ENCODE measurements around the gene GLMP.

Gene GLMP

GRCh38 chr1:156285437-156285836, 10.0 kb downstream of the GLMP start:
- no peak for DNase-seq

GRCh38 chr1:156284757-156285156, 10.7 kb downstream of the GLMP start:
- no peak for DNase-seq

- DNase-seq: peak; percentile 83
Observed at GRCh38 chr1:156284112-156284511, 11.4 kb downstream of the GLMP start, which contains the start of gene TMEM79. TSS of gene TMEM79 (plus strand) at chr1:156284325. CDS start at chr1:156285227, 902 bp downstream.

GRCh38 chr1:156283521-156283920, 12.0 kb downstream of the GLMP start:
- DNase-seq: peak; percentile 46

GRCh38 chr1:156282479-156283222, 12.8 kb downstream of the GLMP start, which contains the start of gene SMG5:
TSS of gene SMG5 (minus strand) at chr1:156282825. CDS start at chr1:156282680, 145 bp downstream.
- DNase-seq: peak; percentile 99

- peak; percentile 70 for DNase-seq
Observed at GRCh38 chr1:156281693-156282478, 13.6 kb downstream of the GLMP start.

GRCh38 chr1:156281281-156281680, 14.2 kb downstream of the GLMP start:
- no peak for DNase-seq

- DNase-seq: no peak
Observed at GRCh38 chr1:156279837-156280236, 15.6 kb downstream of the GLMP start.

GRCh38 chr1:156276966-156277381, 18.5 kb downstream of the GLMP start:
- DNase-seq: no peak

- no peak for DNase-seq
Observed at GRCh38 chr1:156276532-156276931, 18.9 kb downstream of the GLMP start.

GRCh38 chr1:156270314-156270713, 25.2 kb downstream of the GLMP start:
- no peak for DNase-seq

GRCh38 chr1:156268336-156268735, 27.1 kb downstream of the GLMP start:
- DNase-seq: no peak

GRCh38 chr1:156266051-156266450, 29.4 kb downstream of the GLMP start:
- DNase-seq: no peak

- DNase-seq: no peak
Observed at GRCh38 chr1:156263288-156263655, 32.2 kb downstream of the GLMP start.

GRCh38 chr1:156262461-156263287, 32.8 kb downstream of the GLMP start:
- DNase-seq: no peak

- DNase-seq: no peak
Observed at GRCh38 chr1:156260896-156261295, 34.6 kb downstream of the GLMP start.

- no peak for DNase-seq
Observed at GRCh38 chr1:156259805-156260204, 35.7 kb downstream of the GLMP start.

- DNase-seq: no peak
Observed at GRCh38 chr1:156258859-156259258, 36.6 kb downstream of the GLMP start.

- DNase-seq: no peak
Observed at GRCh38 chr1:156257711-156258110, 37.8 kb downstream of the GLMP start.

- DNase-seq: no peak
Observed at GRCh38 chr1:156253634-156254033, 41.8 kb downstream of the GLMP start.

- DNase-seq: no peak
Observed at GRCh38 chr1:156251527-156251926, 44.0 kb downstream of the GLMP start.

GRCh38 chr1:156249593-156249992, 45.9 kb downstream of the GLMP start:
- DNase-seq: no peak

- no peak for DNase-seq
Observed at GRCh38 chr1:156248323-156248683, 47.2 kb downstream of the GLMP start.
